HG03439 (cell line): ENCODE data around the gene SLC24A4.
"Not testable (repeated sequence)": the region's sequence is repeated elsewhere in the genome, so short reads cannot be mapped to it uniquely, and the experiment has no call there.

ENCODE experiments used
- ATAC-seq: cut with Tn5 transposase; IDR thresholded peaks from one replicate; pipeline ENCODE4 v1.9.1; 2021; ENCODE audit warnings: mild to moderate bottlenecking, moderate library complexity; ENCODE audit not compliant: unreplicated experiment

The SLC24A4 gene

GRCh38 chr14:92515546-92516343, 192.8 kb downstream of the SLC24A4 start:
- no peak for ATAC-seq

- ATAC-seq, result no peak
Observed at GRCh38 chr14:92516344-92516965, 193.5 kb downstream of the SLC24A4 start.

- no peak for ATAC-seq
Observed at GRCh38 chr14:92516966-92517506, 194.1 kb downstream of the SLC24A4 start.

GRCh38 chr14:92517761-92518160, 194.8 kb downstream of the SLC24A4 start:
- ATAC-seq, result no peak

- no peak for ATAC-seq
Observed at GRCh38 chr14:92519246-92520101, 196.5 kb downstream of the SLC24A4 start.

GRCh38 chr14:92520102-92521057, 197.4 kb downstream of the SLC24A4 start:
- ATAC-seq, result no peak

GRCh38 chr14:92521058-92521415, 198.1 kb downstream of the SLC24A4 start:
- no peak for ATAC-seq

- ATAC-seq, result no peak
Observed at GRCh38 chr14:92523752-92524151, 200.8 kb downstream of the SLC24A4 start.

GRCh38 chr14:92524602-92525185, 201.7 kb downstream of the SLC24A4 start:
- ATAC-seq, result no peak

GRCh38 chr14:92525322-92526095, 202.5 kb downstream of the SLC24A4 start:
- no peak for ATAC-seq

GRCh38 chr14:92527721-92528120, 204.8 kb downstream of the SLC24A4 start:
- no peak for ATAC-seq

- ATAC-seq, result no peak
Observed at GRCh38 chr14:92528486-92529100, 205.6 kb downstream of the SLC24A4 start.

- no peak for ATAC-seq
Observed at GRCh38 chr14:92529903-92530302, 206.9 kb downstream of the SLC24A4 start.

- ATAC-seq, result peak; percentile 54
Observed at GRCh38 chr14:92531106-92531873, 208.3 kb downstream of the SLC24A4 start.

- ATAC-seq, result no peak
Observed at GRCh38 chr14:92532490-92533163, 209.7 kb downstream of the SLC24A4 start.

GRCh38 chr14:92534932-92535643, 212.1 kb downstream of the SLC24A4 start:
- ATAC-seq, result no peak

- ATAC-seq, result not testable (repeated sequence)
Observed at GRCh38 chr14:92536231-92536630, 213.3 kb downstream of the SLC24A4 start.
